Esophagus muscularis mucosa (tissue), 4 donors: Measurements from ENCODE around the gene ACP6.
"Not testable (repeated sequence)": the region's sequence is repeated elsewhere in the genome, so short reads cannot be mapped to it uniquely, and the experiment has no call there.

Experiments used
- EP300 ChIP-seq: sonication (generic); formaldehyde crosslinking; IDR thresholded peaks from one replicate; pipeline ENCODE4 v1.6.1; 2017; ENCODE audit warnings: antibody characterized with exemption
- POLR2A ChIP-seq: fragments of 450-650 bp; IDR thresholded peaks from one replicate; pipeline ENCODE4 v1.6.1; 2017; ENCODE audit warnings: antibody characterized with exemption, moderate library complexity, mild to moderate bottlenecking, low read depth
- POLR2AphosphoS5 ChIP-seq, 2 donors: sonication (generic); formaldehyde crosslinking; IDR thresholded peaks; one replicate each; pipeline ENCODE4 v1.6.1; 2017; ENCODE audit warnings: antibody characterized with exemption in 2 of 2
- TF ChIP-seq, protein P1 (sequence below), 3 experiments: fragments of 200-600 bp in 2 of 3; fragments of 450-650 bp in 1 of 3; sonication (generic) in 2 of 3; IDR thresholded peaks; one replicate each; pipeline ENCODE4 v1.5.1; 2017 to 2019; ENCODE audit warnings: antibody characterized with exemption in 3 of 3, mild to moderate bottlenecking in 2 of 3, moderate library complexity in 1 of 3

DNA sequence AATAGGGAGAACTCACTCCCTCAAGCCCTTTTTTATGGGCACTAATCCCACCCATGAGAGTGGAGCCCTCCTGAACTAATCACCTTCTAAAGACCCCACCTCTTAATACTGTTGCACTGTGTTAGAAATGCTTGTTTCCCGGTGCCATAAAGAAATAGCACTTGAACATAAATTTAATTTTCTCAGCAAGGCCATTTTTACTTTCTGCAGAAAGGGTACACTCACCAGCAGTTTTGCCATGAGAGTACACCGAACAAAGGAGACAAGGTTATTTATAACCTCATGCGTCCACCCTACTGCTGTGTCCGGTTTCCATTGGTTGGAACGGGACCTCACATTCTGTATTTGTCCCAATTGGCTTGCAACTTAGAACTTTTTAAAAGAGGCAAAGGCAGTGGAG is 7.4 kb upstream of the ACP6 start:
- TF ChIP-seq, protein P1, sequence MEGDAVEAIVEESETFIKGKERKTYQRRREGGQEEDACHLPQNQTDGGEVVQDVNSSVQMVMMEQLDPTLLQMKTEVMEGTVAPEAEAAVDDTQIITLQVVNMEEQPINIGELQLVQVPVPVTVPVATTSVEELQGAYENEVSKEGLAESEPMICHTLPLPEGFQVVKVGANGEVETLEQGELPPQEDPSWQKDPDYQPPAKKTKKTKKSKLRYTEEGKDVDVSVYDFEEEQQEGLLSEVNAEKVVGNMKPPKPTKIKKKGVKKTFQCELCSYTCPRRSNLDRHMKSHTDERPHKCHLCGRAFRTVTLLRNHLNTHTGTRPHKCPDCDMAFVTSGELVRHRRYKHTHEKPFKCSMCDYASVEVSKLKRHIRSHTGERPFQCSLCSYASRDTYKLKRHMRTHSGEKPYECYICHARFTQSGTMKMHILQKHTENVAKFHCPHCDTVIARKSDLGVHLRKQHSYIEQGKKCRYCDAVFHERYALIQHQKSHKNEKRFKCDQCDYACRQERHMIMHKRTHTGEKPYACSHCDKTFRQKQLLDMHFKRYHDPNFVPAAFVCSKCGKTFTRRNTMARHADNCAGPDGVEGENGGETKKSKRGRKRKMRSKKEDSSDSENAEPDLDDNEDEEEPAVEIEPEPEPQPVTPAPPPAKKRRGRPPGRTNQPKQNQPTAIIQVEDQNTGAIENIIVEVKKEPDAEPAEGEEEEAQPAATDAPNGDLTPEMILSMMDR (IDR thresholded peaks at IDR 0.05), result not testable (repeated sequence)
- TF ChIP-seq POLR2A; POLR2AphosphoS5 (IDR thresholded peaks at IDR 0.05); EP300: not testable (repeated sequence)
